Thoracic aorta (tissue), 2 donors: ENCODE measurements around the gene RIIAD1. TPM values are rescaled to one million over a fixed set of nuclear protein-coding genes. Genes with fewer than 3 reads are reported as not detected.

Experiments used
- ATAC-seq: fragments of 150-250 bp; one replicate; pipeline ENCODE4 v1.8.0; 2017; ENCODE audit warnings: low read depth; ENCODE audit not compliant: insufficient number of reproducible peaks, low FRiP score
- DNase-seq: peaks from one replicate; pipeline ENCODE4 v3.0.0-alpha.2; 2020; ENCODE audit warnings: low spot score
- H3K27ac ChIP-seq, 2 donors: fragments of 200-600 bp; sonication (generic); 1 replicate in 1 of 2; 2 replicates in 1 of 2; pipeline ENCODE4 v1.5.1; 2016; ENCODE audit warnings: mild to moderate bottlenecking in 2 of 2, moderate library complexity in 2 of 2
- H3K27me3 ChIP-seq: fragments of 200-600 bp; sonication (generic); replicated peaks from 2 replicates; pipeline ENCODE4 v1.6.0; 2016; ENCODE audit warnings: mild to moderate bottlenecking; ENCODE audit not compliant: insufficient read depth
- H3K36me3 ChIP-seq: fragments of 200-600 bp; sonication (generic); one replicate; pipeline ENCODE4 v1.5.1; 2016
- H3K4me1 ChIP-seq, 2 donors: fragments of 200-600 bp; sonication (generic); 1 replicate in 1 of 2; 2 replicates in 1 of 2; pipeline versions ENCODE4 v1.5.1 to v1.6.0; 2016; ENCODE audit warnings: low read depth in 2 of 2, mild to moderate bottlenecking in 1 of 2; ENCODE audit not compliant: control insufficient read depth in 1 of 2
- H3K4me3 ChIP-seq: fragments of 200-600 bp; sonication (generic); 2 replicates; pipeline ENCODE4 v1.5.1; 2016; ENCODE audit warnings: mild to moderate bottlenecking
- H3K9me3 ChIP-seq: fragments of 200-600 bp; sonication (generic); 2 replicates; pipeline ENCODE4 v1.5.1; 2016
- CTCF ChIP-seq: fragments of 200-600 bp; sonication (generic); IDR thresholded peaks from one replicate; pipeline ENCODE4 v1.5.1; 2019; ENCODE audit warnings: antibody characterized with exemption
- total RNA-seq, 2 donors: library from RNA; depleted of rRNA; stranded (reverse); fragments of >200 nt; gene quantifications; one replicate each; pipeline versions ENCODE4 v1.1.0 to v1.2.3, GENCODE V29; 2016

The RIIAD1 gene
- total RNA-seq, 2 donors from 2014 or later: not detected

- Histone ChIP-seq H3K36me3 (peaks cover 13% of the 10 kb centered on the region), H3K27me3 (no peaks in the 10 kb centered on the region), H3K27ac (no peak overlapping the region), H3K4me3 (no peak overlapping the region), H3K4me1 (no peaks in the 10 kb centered on the region), H3K9me3 (no peaks in the 10 kb centered on the region)
- ATAC-seq (no peak), DNase-seq (no peak)
- no peak for TF ChIP-seq CTCF
These were observed 52.4 kb downstream of the RIIAD1 start for GRCh38 chr1:151773702-151774101.

GRCh38 chr1:151774256-151774922, 53.1 kb downstream of the RIIAD1 start:
- Histone ChIP-seq H3K27ac (no peak overlapping the region), H3K9me3 (no peaks in the 10 kb centered on the region), H3K36me3 (peaks cover 13% of the 10 kb centered on the region), H3K27me3 (no peaks in the 10 kb centered on the region), H3K4me1 (no peaks in the 10 kb centered on the region), H3K4me3 (no peak overlapping the region)
- no peak for DNase-seq
- TF ChIP-seq CTCF: no peak
- no peak for ATAC-seq

GRCh38 chr1:151775894-151776664, 54.8 kb downstream of the RIIAD1 start:
- no peak for ATAC-seq
- Histone ChIP-seq H3K9me3 (no peaks in the 10 kb centered on the region), H3K27me3 (no peaks in the 10 kb centered on the region), H3K4me1 (no peaks in the 10 kb centered on the region), H3K27ac (no peak overlapping the region), H3K4me3 (no peak overlapping the region), H3K36me3 (peaks cover 13% of the 10 kb centered on the region)
- TF ChIP-seq CTCF: no peak
- DNase-seq: no peak

- no peaks in the 10 kb centered on the region for H3K27me3 ChIP-seq
- peaks cover 17% of the 10 kb centered on the region for H3K36me3 ChIP-seq
These were observed 55.3 kb downstream of the RIIAD1 start for GRCh38 chr1:151776665-151777062.

More at GRCh38 chr1:151776665-151777062, 55.3 kb downstream of the RIIAD1 start:
- DNase-seq (no peak), ATAC-seq (no peak)
- no peak for TF ChIP-seq CTCF
- Histone ChIP-seq H3K4me3 (no peak overlapping the region), H3K9me3 (no peaks in the 10 kb centered on the region), H3K27ac (no peak overlapping the region), H3K4me1 (no peaks in the 10 kb centered on the region)
